ENCODE measurements around the gene DDX28.
A peak's percentile ranks its signal among the peaks of the same experiment; 100 is the strongest.
"Not testable (repeated sequence)": the region's sequence is repeated elsewhere in the genome, so short reads cannot be mapped to it uniquely, and the experiment has no call there.

Gene DDX28

DNA sequence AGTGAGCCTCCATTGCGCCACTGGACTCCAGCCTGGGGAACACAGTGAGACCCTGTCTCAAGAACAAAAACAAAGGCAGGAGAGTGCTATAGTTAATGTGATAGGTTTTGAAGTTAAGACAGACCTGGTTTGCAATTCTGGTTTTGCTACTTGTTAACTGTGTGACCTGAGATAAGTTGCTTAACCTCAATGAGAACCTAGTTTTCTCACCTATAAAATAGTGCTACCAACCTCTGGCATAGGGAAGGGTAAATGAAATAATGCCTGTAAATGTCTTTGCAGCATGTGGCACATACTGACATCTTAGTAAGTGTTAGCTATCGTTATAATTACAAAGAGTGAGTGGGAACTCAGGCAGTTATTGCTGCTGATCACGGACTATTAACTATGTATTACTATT is 32.4 kb upstream of the DDX28 start:
- Mint-ChIP-seq H3K9me3 (ENCODE audit: low read depth) (peaks cover 3% of the 10 kb centered on the region), H3K27me3 (no peaks in the 10 kb centered on the region), H3K36me3 (peaks cover 28% of the 10 kb centered on the region), H3K4me3 (no peak overlapping the region), H3K4me1 (ENCODE audit: low read depth) (peaks cover 16% of the 10 kb centered on the region), H3K27ac (no peak overlapping the region)

DNA sequence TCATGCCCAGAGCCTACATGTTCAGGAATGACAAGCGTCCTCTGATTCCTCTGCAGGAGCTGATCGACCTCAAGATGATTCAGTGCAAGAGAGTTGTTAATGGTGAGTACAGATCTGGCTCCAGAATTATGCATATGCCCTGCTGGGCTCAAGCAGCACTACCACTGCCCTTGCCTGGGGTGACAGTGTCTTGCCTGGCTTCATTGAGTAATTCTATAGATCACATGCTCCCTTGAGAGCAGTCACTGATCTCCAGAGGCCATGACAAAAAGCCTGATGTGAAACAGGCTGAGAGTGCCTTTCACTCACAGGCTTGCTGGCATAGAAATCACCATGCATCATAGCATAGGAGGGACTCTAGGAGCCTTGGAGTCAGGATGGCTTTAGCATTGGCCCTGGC is 26.4 kb upstream of the DDX28 start:
- H3K4me1 Mint-ChIP-seq (ENCODE audit: low read depth): peaks cover 5% of the 10 kb centered on the region
- H3K4me3 Mint-ChIP-seq: no peak overlapping the region
- no peaks in the 10 kb centered on the region for H3K27me3 Mint-ChIP-seq
- H3K27ac Mint-ChIP-seq: no peak overlapping the region
- no peaks in the 10 kb centered on the region for H3K9me3 Mint-ChIP-seq (ENCODE audit: low read depth)
- H3K36me3 Mint-ChIP-seq: peaks cover 19% of the 10 kb centered on the region

DNA sequence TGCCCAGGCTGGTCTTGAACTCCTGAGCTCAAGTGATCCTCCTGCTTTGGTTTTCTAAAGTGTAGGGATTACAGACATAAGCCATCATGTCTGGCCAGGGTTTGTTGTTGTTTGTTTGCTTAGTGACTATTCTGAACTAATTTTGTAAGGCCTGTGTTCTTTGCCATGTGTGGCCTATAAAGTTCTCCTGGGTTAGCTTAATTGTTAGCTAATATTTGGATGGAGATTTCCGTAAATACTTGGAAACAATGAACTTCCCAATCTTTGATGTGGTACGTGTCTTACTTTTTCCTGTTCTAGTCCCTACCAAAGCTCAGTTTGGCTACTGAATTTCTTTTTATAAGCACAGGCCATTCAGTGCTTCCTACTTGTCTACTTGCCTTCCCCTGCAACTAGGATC is 25.0 kb upstream of the DDX28 start:
- H3K27ac Mint-ChIP-seq: no peak overlapping the region
- no peak overlapping the region for H3K4me3 Mint-ChIP-seq
- H3K36me3 Mint-ChIP-seq: peaks cover 14% of the 10 kb centered on the region
- no peaks in the 10 kb centered on the region for H3K27me3 Mint-ChIP-seq
- H3K4me1 Mint-ChIP-seq (ENCODE audit: low read depth): peaks cover 5% of the 10 kb centered on the region
- no peaks in the 10 kb centered on the region for H3K9me3 Mint-ChIP-seq (ENCODE audit: low read depth)

DNA sequence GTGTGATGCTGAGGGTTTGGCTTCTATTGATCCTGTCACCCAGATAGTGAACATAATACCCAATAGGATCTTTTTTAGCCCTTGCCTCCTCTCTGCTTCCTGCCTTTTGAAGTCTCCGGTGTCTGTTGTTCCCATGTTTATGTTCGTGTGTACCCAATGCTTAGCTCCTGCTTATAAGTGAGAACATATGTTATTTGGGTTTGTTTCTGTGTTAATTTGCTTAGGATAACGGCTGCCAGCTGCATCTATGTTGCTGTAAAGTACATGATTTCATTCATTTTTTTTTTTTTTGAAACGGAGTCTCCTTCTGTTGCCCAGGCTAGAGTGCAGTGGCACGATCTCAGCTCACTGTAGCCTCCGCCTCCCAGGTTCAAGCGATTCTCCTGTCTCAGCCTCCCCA is 23.1 kb upstream of the DDX28 start:
- no peak overlapping the region for H3K27ac Mint-ChIP-seq
- H3K4me3 Mint-ChIP-seq: no peak overlapping the region

GRCh38 chr16:68041783-68042182 is 18.8 kb upstream of the DDX28 start:
- peaks cover 15% of the 10 kb centered on the region for H3K4me1 Mint-ChIP-seq (ENCODE audit: low read depth)
- peaks cover 15% of the 10 kb centered on the region for H3K36me3 Mint-ChIP-seq
- H3K4me3 Mint-ChIP-seq: no peak overlapping the region
- no peaks in the 10 kb centered on the region for H3K27me3 Mint-ChIP-seq
- no peak overlapping the region for H3K27ac Mint-ChIP-seq
- H3K9me3 Mint-ChIP-seq (ENCODE audit: low read depth): no peaks in the 10 kb centered on the region

More for the DNA sequence above, 23.1 kb upstream of the DDX28 start:
- H3K9me3 Mint-ChIP-seq (ENCODE audit: low read depth): no peaks in the 10 kb centered on the region
- peaks cover 15% of the 10 kb centered on the region for H3K36me3 Mint-ChIP-seq
- peaks cover 8% of the 10 kb centered on the region for H3K4me1 Mint-ChIP-seq (ENCODE audit: low read depth)
- no peaks in the 10 kb centered on the region for H3K27me3 Mint-ChIP-seq

DNA sequence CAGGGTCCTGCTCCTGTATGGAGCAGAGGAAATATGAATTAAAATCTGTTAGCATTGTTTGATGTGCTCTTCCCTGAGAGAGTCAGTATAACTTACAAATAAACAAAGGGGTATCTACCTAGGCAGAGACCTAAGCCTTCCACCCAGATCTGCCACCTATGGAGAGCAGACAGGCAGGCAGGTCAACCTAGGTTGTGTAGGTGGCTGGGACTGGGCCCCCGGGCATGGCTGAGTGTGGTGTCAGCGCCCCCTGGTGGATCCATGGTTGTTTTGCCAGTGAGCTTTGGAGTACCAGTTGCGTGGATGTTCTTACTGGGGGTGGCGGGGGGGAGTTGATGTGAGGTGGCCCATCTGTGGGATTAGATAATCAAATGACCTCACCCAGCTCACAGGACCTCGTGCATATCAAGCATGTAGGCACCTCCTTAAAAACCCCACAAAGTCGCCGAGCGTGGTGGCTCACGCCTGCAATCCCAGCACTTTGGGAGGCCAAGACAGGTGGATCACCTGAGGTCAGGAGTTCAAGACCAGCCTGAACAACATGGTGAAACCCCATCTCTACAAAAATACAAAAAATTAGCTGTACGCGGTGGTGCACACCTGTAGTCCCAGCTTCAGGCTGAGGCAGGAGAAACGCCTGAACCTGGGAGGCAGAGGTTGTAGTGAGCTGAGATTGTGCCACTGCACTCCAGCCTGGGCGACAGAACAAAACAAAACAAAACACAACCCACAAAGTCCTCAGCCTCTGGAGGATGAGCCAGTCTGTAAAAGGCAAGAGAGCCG is 17.7 kb upstream of the DDX28 start:
- Mint-ChIP-seq H3K9me3 (ENCODE audit: low read depth) (no peaks in the 10 kb centered on the region), H3K4me3 (no peak overlapping the region), H3K36me3 (peaks cover 17% of the 10 kb centered on the region), H3K27ac (no peak overlapping the region), H3K4me1 (ENCODE audit: low read depth) (peaks cover 12% of the 10 kb centered on the region), H3K27me3 (no peaks in the 10 kb centered on the region)

- Mint-ChIP-seq H3K27me3 (no peaks in the 10 kb centered on the region), H3K9me3 (ENCODE audit: low read depth) (no peaks in the 10 kb centered on the region), H3K36me3 (peaks cover 13% of the 10 kb centered on the region), H3K4me1 (ENCODE audit: low read depth) (peaks cover 13% of the 10 kb centered on the region), H3K4me3 (no peak overlapping the region), H3K27ac (no peak overlapping the region)
These were observed 15.0 kb upstream of the DDX28 start for GRCh38 chr16:68037841-68038597.

DNA sequence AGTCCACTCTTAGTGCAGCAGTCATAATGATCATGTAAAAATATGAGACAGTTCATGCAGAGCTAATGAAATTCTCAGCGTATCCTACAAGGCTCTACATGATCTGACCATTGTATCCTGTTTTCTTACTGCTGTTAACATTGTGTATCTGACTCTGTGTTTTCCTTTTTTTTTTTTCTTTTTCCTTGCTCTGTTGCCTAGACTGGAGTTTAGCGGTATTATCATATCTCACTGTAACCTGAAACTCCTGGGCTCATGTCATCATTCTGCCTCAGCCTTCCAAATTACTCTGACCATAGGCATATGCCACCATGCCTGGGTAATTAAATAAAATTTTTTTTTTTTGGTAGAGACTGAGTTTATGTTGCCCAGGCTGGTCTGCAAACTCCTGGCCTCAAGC is 12.2 kb upstream of the DDX28 start:
- peaks cover 7% of the 10 kb centered on the region for H3K36me3 Mint-ChIP-seq
- H3K4me1 Mint-ChIP-seq (ENCODE audit: low read depth): peaks cover 8% of the 10 kb centered on the region
- no peak overlapping the region for H3K27ac Mint-ChIP-seq

DNA sequence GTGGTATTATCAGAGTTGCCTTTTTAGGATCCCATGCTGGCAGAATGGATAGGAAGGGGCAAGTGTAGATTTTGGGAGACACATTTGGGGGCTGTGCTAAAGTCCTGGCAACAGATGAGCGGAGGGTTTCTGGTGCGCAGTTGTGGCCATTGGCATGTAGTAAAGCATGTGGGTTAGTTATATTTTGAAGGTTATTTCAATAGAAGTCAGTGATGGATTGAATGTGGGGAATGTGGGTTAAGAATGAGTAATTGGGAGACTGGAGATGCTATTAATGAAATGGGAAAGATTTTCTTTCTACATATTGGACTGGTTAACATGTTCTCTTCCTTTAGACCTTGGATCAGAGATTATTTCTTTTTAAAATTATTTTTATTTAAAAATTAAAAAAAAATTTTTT is 10.1 kb upstream of the DDX28 start:
- Mint-ChIP-seq H3K27ac (no peak overlapping the region), H3K36me3 (peaks cover 4% of the 10 kb centered on the region), H3K27me3 (no peaks in the 10 kb centered on the region), H3K4me3 (no peak overlapping the region), H3K9me3 (ENCODE audit: low read depth) (no peaks in the 10 kb centered on the region), H3K4me1 (ENCODE audit: low read depth) (peaks cover 5% of the 10 kb centered on the region)

More for the DNA sequence above, 12.2 kb upstream of the DDX28 start:
- Mint-ChIP-seq H3K9me3 (ENCODE audit: low read depth) (no peaks in the 10 kb centered on the region), H3K27me3 (no peaks in the 10 kb centered on the region), H3K4me3 (no peak overlapping the region)

GRCh38 chr16:68031951-68032350 is 8.9 kb upstream of the DDX28 start:
- no peak overlapping the region for H3K27ac Mint-ChIP-seq

DNA sequence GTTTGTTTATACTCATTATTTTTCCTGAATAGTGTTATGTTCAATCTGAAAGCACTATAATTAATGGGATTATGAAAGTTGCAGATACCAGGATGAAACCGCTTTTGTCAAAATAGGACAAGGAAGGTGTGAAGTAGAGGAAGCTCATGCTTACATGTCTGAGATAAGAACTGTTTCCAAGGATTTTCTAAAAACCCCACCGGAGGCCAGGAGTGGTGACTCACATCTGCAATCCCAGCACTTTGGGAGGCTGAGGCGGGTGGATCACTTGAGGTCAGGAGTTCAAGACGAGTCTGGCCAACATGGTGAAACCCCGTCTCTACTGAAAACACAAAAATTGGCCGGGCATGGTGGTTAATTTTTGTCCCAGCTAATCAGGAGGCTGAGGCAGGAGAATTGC is 7.1 kb upstream of the DDX28 start:
- H3K4me1 Mint-ChIP-seq (ENCODE audit: low read depth); H3K4me3 Mint-ChIP-seq; H3K9me3 Mint-ChIP-seq (ENCODE audit: low read depth); H3K36me3 Mint-ChIP-seq; H3K27me3 Mint-ChIP-seq; H3K27ac Mint-ChIP-seq: not testable (repeated sequence)

More at GRCh38 chr16:68031951-68032350, 8.9 kb upstream of the DDX28 start:
- Mint-ChIP-seq H3K4me3 (no peak overlapping the region), H3K4me1 (ENCODE audit: low read depth) (peaks cover 5% of the 10 kb centered on the region), H3K9me3 (ENCODE audit: low read depth) (no peaks in the 10 kb centered on the region), H3K36me3 (peaks cover 7% of the 10 kb centered on the region), H3K27me3 (no peaks in the 10 kb centered on the region)

DNA sequence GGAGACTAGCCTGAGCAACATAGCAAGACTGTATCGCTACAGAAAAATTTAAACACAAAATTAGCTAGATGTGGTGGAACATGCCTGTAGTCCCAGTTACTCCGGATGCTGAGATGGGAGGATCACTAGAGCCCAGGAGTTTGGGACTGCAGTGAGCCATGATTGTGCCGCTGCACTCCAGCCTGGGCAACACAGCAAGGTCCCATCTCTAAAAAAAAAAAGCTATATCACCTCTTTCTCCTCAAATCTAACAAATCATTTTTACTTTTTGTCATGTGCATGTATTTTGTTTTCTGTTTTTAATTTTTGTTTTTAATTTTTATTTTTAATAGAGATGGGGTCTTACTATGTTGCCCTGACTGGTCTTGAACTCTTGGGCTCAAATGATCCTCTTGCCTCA is 6.0 kb upstream of the DDX28 start:
- no peaks in the 10 kb centered on the region for H3K27me3 Mint-ChIP-seq
- H3K4me3 Mint-ChIP-seq: no peak overlapping the region
- no peaks in the 10 kb centered on the region for H3K9me3 Mint-ChIP-seq (ENCODE audit: low read depth)
- H3K36me3 Mint-ChIP-seq: peaks cover 7% of the 10 kb centered on the region
- peaks cover 14% of the 10 kb centered on the region for H3K4me1 Mint-ChIP-seq (ENCODE audit: low read depth)
- no peak overlapping the region for H3K27ac Mint-ChIP-seq

- H3K36me3 Mint-ChIP-seq: peaks cover 5% of the 10 kb centered on the region
- H3K27me3 Mint-ChIP-seq: no peaks in the 10 kb centered on the region
- no peaks in the 10 kb centered on the region for H3K9me3 Mint-ChIP-seq (ENCODE audit: low read depth)
- H3K27ac Mint-ChIP-seq: peak overlapping the region; percentile 99
- peaks cover 29% of the 10 kb centered on the region for H3K4me1 Mint-ChIP-seq (ENCODE audit: low read depth)
- H3K4me3 Mint-ChIP-seq: peak overlapping the region; percentile 100
These were observed 729 bp downstream of the DDX28 start for GRCh38 chr16:68022278-68022727.

- Mint-ChIP-seq H3K27ac (peak overlapping the region; percentile 41), H3K9me3 (ENCODE audit: low read depth) (no peaks in the 10 kb centered on the region), H3K36me3 (peaks cover 2% of the 10 kb centered on the region), H3K4me1 (ENCODE audit: low read depth) (peaks cover 29% of the 10 kb centered on the region), H3K4me3 (peak overlapping the region; percentile 100), H3K27me3 (no peaks in the 10 kb centered on the region)
These were observed 1.5 kb downstream of the DDX28 start for GRCh38 chr16:68021490-68021889.

- Mint-ChIP-seq H3K9me3 (ENCODE audit: low read depth) (no peaks in the 10 kb centered on the region), H3K4me3 (no peak overlapping the region), H3K27me3 (no peaks in the 10 kb centered on the region), H3K36me3 (peaks cover 2% of the 10 kb centered on the region), H3K4me1 (ENCODE audit: low read depth) (peaks cover 25% of the 10 kb centered on the region), H3K27ac (no peak overlapping the region)
These were observed 3.8 kb downstream of the DDX28 start for GRCh38 chr16:68019167-68019680.
